HL-60 (cell line): ENCODE results near the gene LIN9.

ENCODE experiments used
- DNase-seq, 2 experiments: peaks; one replicate each; pipeline ENCODE4 v3.0.0-alpha.2; 2010 to 2020; ENCODE audit warnings: low read depth in 1 of 2, low spot score in 1 of 2
- H3K27ac ChIP-seq: fragments of 250-450 bp; sonication (Bioruptor Pico); replicated peaks from 2 replicates; pipeline ENCODE4 v1.5.1; 2020; ENCODE audit warnings: mild to moderate bottlenecking, moderate library complexity
- H3K27me3 ChIP-seq: fragments of 250-450 bp; sonication (Bioruptor Pico); 2 replicates; pipeline ENCODE4 v1.5.1; 2021; ENCODE audit warnings: mild to moderate bottlenecking, moderate library complexity; ENCODE audit not compliant: insufficient read depth, poor library complexity, severe bottlenecking
- H3K4me3 ChIP-seq: replicated peaks from 2 replicates; pipeline ENCODE4 v1.5.1; 2011; ENCODE audit warnings: mild to moderate bottlenecking, control low read depth, low read length; ENCODE audit not compliant: insufficient read depth
- CTCF ChIP-seq: IDR thresholded peaks from one replicate; pipeline ENCODE4 v1.5.1; 2011; ENCODE audit warnings: low read length, control low read depth, inconsistent platforms; ENCODE audit not compliant: insufficient read depth
- GABPA ChIP-seq: IDR thresholded peaks from 2 replicates; pipeline ENCODE4 v1.6.1; 2012; ENCODE audit warnings: low read depth
- POLR2AphosphoS5 ChIP-seq: IDR thresholded peaks from 2 replicates; pipeline ENCODE4 v1.6.1; 2012; ENCODE audit warnings: low read depth
- REST ChIP-seq: IDR thresholded peaks from 2 replicates; pipeline ENCODE4 v1.6.1; 2012; ENCODE audit warnings: low read depth; ENCODE audit not compliant: insufficient replicate concordance
- SPI1 ChIP-seq: IDR thresholded peaks from 2 replicates; pipeline ENCODE4 v1.6.1; 2012; ENCODE audit warnings: low read depth, mild to moderate bottlenecking, borderline replicate concordance

Gene LIN9

GRCh38 chr1:226233806-226234205 is 75.2 kb downstream of the LIN9 start:
- Histone ChIP-seq H3K27ac (no peak overlapping the region), H3K4me3 (no peak overlapping the region), H3K27me3 (no peaks in the 10 kb centered on the region)
- TF ChIP-seq REST (no peak), POLR2AphosphoS5 (no peak), CTCF (no peak), GABPA (no peak), SPI1 (no peak)
- no peak for DNase-seq

- Histone ChIP-seq H3K27ac (no peak overlapping the region), H3K4me3 (no peak overlapping the region), H3K27me3 (no peaks in the 10 kb centered on the region)
- no peak for TF ChIP-seq CTCF
- TF ChIP-seq REST = no peak
- TF ChIP-seq GABPA = no peak
- no peak for TF ChIP-seq POLR2AphosphoS5
- no peak for DNase-seq
Observed at GRCh38 chr1:226233293-226233692, 75.7 kb downstream of the LIN9 start.

DNA sequence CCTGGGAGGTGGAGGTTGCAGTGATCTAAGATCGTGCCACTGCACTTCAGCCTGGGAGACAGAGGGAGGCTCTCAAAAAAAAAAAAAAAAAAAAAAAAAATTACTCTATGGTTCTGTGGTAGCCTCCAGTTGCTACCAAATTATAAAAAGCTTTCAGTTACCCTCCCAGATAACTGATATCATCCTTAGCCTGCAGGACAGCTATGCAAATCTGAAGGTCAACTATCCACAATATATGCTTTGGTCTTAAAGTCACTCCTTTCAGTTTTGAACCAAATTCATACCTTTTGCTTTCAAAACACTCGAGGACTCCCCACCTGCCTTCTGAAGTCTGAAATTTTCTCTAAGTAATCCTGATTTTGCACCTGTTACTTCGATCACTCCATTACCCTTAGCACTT is 82.4 kb downstream of the LIN9 start:
- H3K4me3 ChIP-seq = no peak overlapping the region
- H3K27ac ChIP-seq = no peak overlapping the region
- peaks cover 17% of the 10 kb centered on the region for H3K27me3 ChIP-seq
- no peak for TF ChIP-seq POLR2AphosphoS5
- TF ChIP-seq REST = no peak
- TF ChIP-seq SPI1 = no peak
- no peak for TF ChIP-seq GABPA
- TF ChIP-seq CTCF = no peak
- no peak for DNase-seq
